ENCODE data around the gene MT1F.

MT1F gene

GRCh38 chr16:56675685-56676210 lies 18.0 kb downstream of the MT1F start:
- H3K4me3 ChIP-seq (ENCODE audit: low read depth in 1 of 2, low read length in 1 of 2), result no peak overlapping the region
- no peak for TF ChIP-seq CTCF (IDR thresholded peaks at IDR 0.05)

GRCh38 chr16:56677474-56677873 lies 19.7 kb downstream of the MT1F start:
- TF ChIP-seq CTCF (IDR thresholded peaks at IDR 0.05), result no peak
- no peak overlapping the region for H3K27ac ChIP-seq
- H3K4me1 ChIP-seq (ENCODE audit: control insufficient read depth in 1 of 2, insufficient read depth in 1 of 2, low read depth in 1 of 2, low read length in 1 of 2), result peaks cover 14 to 27% of the 10 kb centered on the region in 2 experiments
- H3K36me3 ChIP-seq, result no peaks in the 10 kb centered on the region
- H3K4me3 ChIP-seq (ENCODE audit: low read depth in 1 of 2, low read length in 1 of 2), result no peak overlapping the region
- H3K27me3 ChIP-seq, result peaks cover 73% of the 10 kb centered on the region
- H3K9me3 ChIP-seq, result no peaks in the 10 kb centered on the region

More at GRCh38 chr16:56675685-56676210, 18.0 kb downstream of the MT1F start:
- no peaks in the 10 kb centered on the region for H3K36me3 ChIP-seq
- peaks cover 78% of the 10 kb centered on the region for H3K27me3 ChIP-seq
- peaks cover 7 to 18% of the 10 kb centered on the region in 2 experiments for H3K4me1 ChIP-seq (ENCODE audit: control insufficient read depth in 1 of 2, insufficient read depth in 1 of 2, low read depth in 1 of 2, low read length in 1 of 2)
- H3K9me3 ChIP-seq, result no peaks in the 10 kb centered on the region
- H3K27ac ChIP-seq, result no peak overlapping the region

GRCh38 chr16:56679078-56679730 lies 21.4 kb downstream of the MT1F start:
- Histone ChIP-seq H3K4me1 (ENCODE audit: control insufficient read depth in 1 of 2, insufficient read depth in 1 of 2, low read depth in 1 of 2, low read length in 1 of 2) (peaks cover 19 to 34% of the 10 kb centered on the region in 2 experiments), H3K27ac (no peak overlapping the region), H3K4me3 (ENCODE audit: low read depth in 1 of 2, low read length in 1 of 2) (no peak overlapping the region), H3K36me3 (no peaks in the 10 kb centered on the region), H3K27me3 (peaks cover 68% of the 10 kb centered on the region), H3K9me3 (no peaks in the 10 kb centered on the region)
- TF ChIP-seq CTCF (IDR thresholded peaks at IDR 0.05), result no peak

GRCh38 chr16:56679818-56680217 lies 22.1 kb downstream of the MT1F start:
- Histone ChIP-seq H3K27ac (peak overlapping the region; percentile 33), H3K27me3 (peaks cover 63% of the 10 kb centered on the region), H3K36me3 (no peaks in the 10 kb centered on the region), H3K4me1 (ENCODE audit: control insufficient read depth in 1 of 2, insufficient read depth in 1 of 2, low read depth in 1 of 2, low read length in 1 of 2) (peaks cover 19 to 34% of the 10 kb centered on the region in 2 experiments), H3K4me3 (ENCODE audit: low read depth in 1 of 2, low read length in 1 of 2) (no peak overlapping the region), H3K9me3 (no peaks in the 10 kb centered on the region)
- TF ChIP-seq CTCF (IDR thresholded peaks at IDR 0.05), result no peak

- H3K4me3 ChIP-seq (ENCODE audit: low read depth in 1 of 2, low read length in 1 of 2), result peak within 1 kb of the TSS; percentile 56 to 63
- H3K27ac ChIP-seq, result no peak within 1 kb of the TSS
- peaks cover 19 to 34% of the 10 kb centered on the region in 2 experiments for H3K4me1 ChIP-seq (ENCODE audit: control insufficient read depth in 1 of 2, insufficient read depth in 1 of 2, low read depth in 1 of 2, low read length in 1 of 2)
- TF ChIP-seq CTCF (IDR thresholded peaks at IDR 0.05), result no peak
- H3K27me3 ChIP-seq, result peaks cover 46% of the 10 kb centered on the region
- no peaks in the 10 kb centered on the region for H3K9me3 ChIP-seq
- no peaks in the 10 kb centered on the region for H3K36me3 ChIP-seq
These were observed 24.4 kb downstream of the MT1F start, which contains the start of gene MT1X for GRCh38 chr16:56681939-56682702. Gene MT1X (plus strand): TSS chr16:56682470. CDS start chr16:56682541, 71 bp downstream.

Data from neutrophil (primary cell).